Effector memory CD4-positive, alpha-beta T cell (primary cell): ENCODE measurements around the gene BAG5.

Experiments used
- DNase-seq, 3 donors: peaks; one replicate each; pipeline ENCODE4 v3.0.0-alpha.2; 2020
- H3K27ac ChIP-seq: 2 replicates; pipeline ENCODE4 v1.7.0; 2013; ENCODE audit warnings: mild to moderate bottlenecking, low read length, moderate library complexity; ENCODE audit not compliant: insufficient read depth, poor library complexity, severe bottlenecking
- H3K27me3 ChIP-seq: replicated peaks from 2 replicates; pipeline ENCODE4 v1.7.0; 2013; ENCODE audit warnings: mild to moderate bottlenecking, low read length; ENCODE audit not compliant: insufficient read depth, control insufficient read depth, poor library complexity, severe bottlenecking
- H3K36me3 ChIP-seq: 2 replicates; pipeline ENCODE4 v1.7.0; 2013; ENCODE audit warnings: mild to moderate bottlenecking, low read length, moderate library complexity; ENCODE audit not compliant: control insufficient read depth, insufficient read depth
- H3K4me1 ChIP-seq: 2 replicates; pipeline ENCODE4 v1.7.0; 2013; ENCODE audit warnings: low read length, mild to moderate bottlenecking; ENCODE audit not compliant: control insufficient read depth, insufficient read depth, poor library complexity, severe bottlenecking
- H3K4me3 ChIP-seq: 2 replicates; pipeline ENCODE4 v1.7.0; 2013; ENCODE audit warnings: low read length, low read depth, mild to moderate bottlenecking; ENCODE audit not compliant: insufficient read depth, poor library complexity, severe bottlenecking
- H3K9me3 ChIP-seq: 2 replicates; pipeline ENCODE4 v1.7.0; 2013; ENCODE audit warnings: mild to moderate bottlenecking, low read length, moderate library complexity; ENCODE audit not compliant: control insufficient read depth

Gene BAG5

DNA sequence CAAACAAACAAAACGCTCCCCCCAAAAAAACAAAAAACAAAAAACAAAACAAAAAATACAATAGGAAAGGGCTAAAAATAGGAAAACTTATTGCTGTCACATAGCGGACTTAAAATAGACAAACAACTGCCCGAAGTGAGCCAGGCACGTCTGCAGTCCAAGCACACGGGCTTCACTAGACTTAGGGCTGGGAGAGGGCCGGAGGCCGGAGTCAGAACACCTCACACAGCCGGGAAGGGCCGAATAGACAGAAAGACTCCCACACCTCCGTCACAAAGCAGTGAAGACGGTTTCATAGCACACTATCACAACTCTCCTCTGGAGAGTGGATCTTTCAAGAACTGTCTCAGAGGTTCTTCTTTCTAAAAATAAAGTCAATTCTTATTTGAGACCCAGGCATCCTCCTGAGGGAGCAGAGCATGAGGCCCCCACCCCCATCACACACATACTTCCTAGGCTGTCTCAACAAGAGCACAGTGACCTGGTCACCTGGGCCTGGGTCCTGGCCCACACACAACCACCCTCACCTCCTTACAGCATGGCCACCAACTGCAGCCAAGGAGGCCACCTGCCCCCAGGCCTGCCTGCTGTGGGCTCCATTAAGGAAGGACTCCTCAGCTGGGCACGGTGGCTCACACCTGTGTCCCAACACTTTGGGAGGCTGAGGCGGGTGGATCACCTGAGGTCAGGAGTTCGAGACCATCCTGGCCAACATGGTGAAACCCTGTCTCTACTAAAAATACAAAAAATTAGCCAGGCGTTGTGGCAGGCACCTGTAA is 6.7 kb downstream of the BAG5 start:
- H3K36me3 ChIP-seq = peaks cover 14% of the 10 kb centered on the region
- DNase-seq = no peak

DNA sequence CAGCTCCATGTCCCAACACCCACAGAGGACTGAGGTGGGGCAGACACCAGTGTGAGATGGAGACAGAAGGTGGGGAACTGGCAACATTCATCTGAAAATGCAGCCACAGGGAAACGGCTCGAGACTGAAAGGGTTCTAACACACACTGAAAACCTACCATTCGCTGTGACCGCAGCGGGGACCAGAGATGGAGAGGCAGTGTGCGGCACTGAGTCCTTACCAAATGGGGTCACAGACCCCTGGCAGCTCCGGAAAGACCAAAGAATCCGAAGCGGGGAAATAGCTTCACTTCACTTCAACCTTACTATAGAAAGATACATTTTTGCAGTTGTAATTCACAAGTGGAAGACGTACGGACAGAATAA is 9.6 kb downstream of the BAG5 start:
- Histone ChIP-seq H3K36me3 (no peaks in the 10 kb centered on the region), H3K27ac (no peak overlapping the region)

More for the DNA sequence above, 6.7 kb downstream of the BAG5 start:
- no peak overlapping the region for H3K27ac ChIP-seq
- H3K9me3 ChIP-seq = no peaks in the 10 kb centered on the region
- H3K4me3 ChIP-seq = no peak overlapping the region
- H3K27me3 ChIP-seq = no peaks in the 10 kb centered on the region
- peaks cover 5% of the 10 kb centered on the region for H3K4me1 ChIP-seq

DNA sequence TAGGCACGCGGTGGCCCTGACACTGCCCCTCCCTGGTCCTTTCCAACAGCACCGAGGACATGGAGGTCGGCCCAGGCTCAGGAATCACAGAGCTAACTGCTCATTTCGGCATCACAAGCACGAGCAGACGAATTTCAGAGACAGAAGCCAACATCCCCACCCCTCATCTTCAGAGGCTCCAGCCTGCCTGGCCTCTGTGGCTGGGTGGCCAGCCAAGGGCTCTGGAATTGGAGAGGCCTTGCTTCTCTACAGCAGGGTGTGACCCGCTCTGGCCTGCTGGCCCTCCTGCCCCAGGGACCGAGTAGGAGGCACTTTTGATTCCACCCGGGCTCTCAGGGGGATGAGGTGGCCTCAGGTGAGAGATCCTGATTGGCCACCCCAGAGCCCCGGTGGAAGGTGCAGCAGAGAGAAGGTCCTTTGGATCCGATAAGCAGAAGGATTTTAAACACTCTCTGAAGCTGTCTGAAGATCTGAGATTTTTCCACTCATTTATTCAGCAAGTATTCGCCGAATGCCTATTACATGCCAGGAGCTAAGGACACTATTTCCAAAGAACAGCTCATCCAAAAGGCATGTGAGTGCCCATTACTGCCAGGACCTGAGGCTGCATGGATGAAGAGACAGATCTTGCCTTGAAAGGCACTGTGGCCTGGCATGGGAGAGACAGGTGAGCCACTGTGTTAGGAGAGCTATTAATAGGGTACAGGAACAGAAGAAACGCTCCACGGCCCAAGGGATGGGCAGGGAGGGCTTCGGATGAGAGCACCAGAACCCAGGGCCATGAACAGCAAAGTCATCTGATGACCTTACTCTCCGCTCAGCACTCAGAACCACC is 10.2 kb downstream of the BAG5 start:
- H3K4me3 ChIP-seq = no peak overlapping the region
- no peak overlapping the region for H3K27ac ChIP-seq
- no peaks in the 10 kb centered on the region for H3K9me3 ChIP-seq
- H3K27me3 ChIP-seq = no peaks in the 10 kb centered on the region
- no peaks in the 10 kb centered on the region for H3K36me3 ChIP-seq
- no peaks in the 10 kb centered on the region for H3K4me1 ChIP-seq
- no peak for DNase-seq

More for the DNA sequence above, 9.6 kb downstream of the BAG5 start:
- no peak for DNase-seq
- no peaks in the 10 kb centered on the region for H3K9me3 ChIP-seq
- H3K4me1 ChIP-seq = no peaks in the 10 kb centered on the region
- no peaks in the 10 kb centered on the region for H3K27me3 ChIP-seq
- H3K4me3 ChIP-seq = no peak overlapping the region

DNA sequence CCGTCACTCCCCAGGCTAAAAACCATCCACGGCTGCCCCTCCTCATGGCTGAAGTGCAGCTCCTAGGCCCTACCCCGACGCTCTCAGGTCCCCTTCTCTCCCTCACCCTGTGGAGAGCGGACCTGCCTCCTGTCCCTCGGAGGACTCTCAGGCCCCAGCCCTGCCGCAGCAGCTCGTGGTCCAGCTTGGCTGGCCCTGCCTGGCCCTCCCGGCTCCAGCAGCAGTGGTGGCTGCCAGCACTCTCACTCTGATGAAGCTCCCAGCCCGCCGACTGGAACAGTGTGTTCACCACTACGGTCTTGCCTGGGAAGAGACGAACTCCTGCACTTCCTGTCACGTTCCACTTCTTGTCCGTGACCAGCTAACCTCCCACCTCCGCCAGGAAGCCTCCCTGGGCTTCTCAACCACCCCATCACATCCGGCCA is 11.1 kb downstream of the BAG5 start:
- no peaks in the 10 kb centered on the region for H3K9me3 ChIP-seq
- no peaks in the 10 kb centered on the region for H3K4me1 ChIP-seq
- no peak overlapping the region for H3K27ac ChIP-seq
- no peaks in the 10 kb centered on the region for H3K36me3 ChIP-seq
- no peak overlapping the region for H3K4me3 ChIP-seq
- no peaks in the 10 kb centered on the region for H3K27me3 ChIP-seq
- DNase-seq = no peak

DNA sequence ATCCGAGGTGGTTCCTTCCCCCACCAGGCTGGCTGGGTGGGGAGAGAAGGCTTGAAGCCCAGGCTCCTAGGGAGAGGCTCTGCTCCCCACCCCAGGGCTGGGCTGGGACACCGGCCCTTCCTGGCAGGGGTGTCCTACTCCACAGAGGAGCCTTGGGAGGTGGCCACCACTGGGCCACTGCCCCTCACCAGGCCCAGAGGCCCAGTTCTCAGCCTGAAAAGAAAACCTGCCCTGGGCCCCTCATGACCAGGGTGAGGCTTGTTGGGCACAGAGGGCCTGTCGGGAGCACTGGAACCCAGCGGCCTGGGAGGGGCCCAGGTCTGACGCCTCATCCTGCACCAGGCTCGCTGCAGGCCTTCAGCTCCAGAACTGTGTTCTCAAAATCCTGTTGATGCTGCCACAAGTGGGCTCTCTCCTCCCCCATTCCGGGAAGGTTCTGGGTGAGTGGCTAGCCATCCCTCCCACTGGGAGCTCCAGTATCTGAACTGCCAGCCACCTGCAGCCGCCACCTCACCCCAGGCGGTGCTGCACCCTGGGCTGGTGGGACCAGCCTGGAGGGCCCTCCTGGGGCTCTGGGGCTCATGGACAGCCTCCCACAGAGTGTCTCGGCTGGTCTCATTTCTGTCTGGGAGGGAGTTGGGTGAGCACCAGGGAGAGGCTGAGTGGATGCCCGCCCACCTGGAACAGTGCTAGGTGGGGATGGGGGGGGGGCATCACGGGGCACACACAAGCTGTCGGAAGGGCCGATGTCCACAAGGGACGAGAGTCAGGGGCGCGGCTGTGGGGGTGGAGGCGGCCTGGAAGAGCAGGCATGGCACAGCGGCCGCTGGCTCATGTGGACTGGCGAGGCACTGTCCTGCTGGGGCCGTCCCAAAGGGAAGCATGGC is 11.8 kb downstream of the BAG5 start:
- no peaks in the 10 kb centered on the region for H3K4me1 ChIP-seq

DNA sequence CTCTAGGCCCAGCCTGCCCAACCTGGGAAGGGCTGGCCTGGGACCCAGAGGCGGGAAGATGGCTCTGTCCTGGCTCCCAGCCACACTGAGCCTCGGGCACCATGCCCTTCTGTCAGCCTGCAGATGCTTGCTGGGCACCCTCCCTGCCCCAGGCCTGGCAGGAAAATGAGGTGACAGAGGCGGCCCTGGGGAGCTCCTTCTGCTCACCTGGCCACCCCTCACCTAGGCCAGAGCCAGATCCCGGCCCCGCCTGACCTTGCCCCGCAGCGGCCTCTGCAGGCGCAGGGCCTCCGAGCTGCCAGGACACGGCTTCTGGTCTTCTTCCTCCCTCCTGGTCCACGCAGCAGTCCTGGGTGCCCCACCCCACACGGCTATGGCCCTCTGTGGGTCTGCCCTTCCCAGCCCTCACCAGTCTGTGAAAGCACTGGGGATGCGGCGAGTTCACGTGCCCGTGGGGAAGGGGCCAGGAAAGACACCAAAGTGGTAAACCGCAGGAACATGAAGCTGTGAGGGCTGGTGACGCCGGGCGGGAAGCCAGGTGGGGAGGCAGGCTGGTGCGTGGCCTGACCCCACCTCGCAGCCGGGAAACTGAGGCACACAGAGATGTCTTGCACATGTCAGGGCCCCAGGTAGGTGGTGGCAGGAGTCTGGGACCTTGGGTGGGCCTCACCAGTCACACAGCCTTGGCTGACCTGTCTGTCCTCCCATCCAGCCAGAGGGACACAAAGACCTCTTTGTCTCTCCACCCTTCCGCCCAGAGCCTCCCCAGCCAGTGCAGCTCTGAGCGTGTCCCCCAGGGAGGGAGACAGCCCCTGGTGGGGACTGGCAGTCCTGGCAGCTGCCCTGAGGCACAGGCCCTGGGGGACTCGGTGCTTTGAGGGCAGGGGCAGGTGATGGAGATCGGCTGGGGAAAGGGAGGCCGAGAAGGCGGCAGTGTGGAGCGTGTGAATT is 12.8 kb downstream of the BAG5 start:
- H3K36me3 ChIP-seq = no peaks in the 10 kb centered on the region
- no peak overlapping the region for H3K27ac ChIP-seq
- no peak for DNase-seq
- no peaks in the 10 kb centered on the region for H3K4me1 ChIP-seq
- no peaks in the 10 kb centered on the region for H3K27me3 ChIP-seq
- no peak overlapping the region for H3K4me3 ChIP-seq
- no peaks in the 10 kb centered on the region for H3K9me3 ChIP-seq

More for the DNA sequence above, 11.8 kb downstream of the BAG5 start:
- Histone ChIP-seq H3K36me3 (no peaks in the 10 kb centered on the region), H3K4me3 (no peak overlapping the region), H3K27me3 (no peaks in the 10 kb centered on the region), H3K9me3 (no peaks in the 10 kb centered on the region), H3K27ac (no peak overlapping the region)
- no peak for DNase-seq

DNA sequence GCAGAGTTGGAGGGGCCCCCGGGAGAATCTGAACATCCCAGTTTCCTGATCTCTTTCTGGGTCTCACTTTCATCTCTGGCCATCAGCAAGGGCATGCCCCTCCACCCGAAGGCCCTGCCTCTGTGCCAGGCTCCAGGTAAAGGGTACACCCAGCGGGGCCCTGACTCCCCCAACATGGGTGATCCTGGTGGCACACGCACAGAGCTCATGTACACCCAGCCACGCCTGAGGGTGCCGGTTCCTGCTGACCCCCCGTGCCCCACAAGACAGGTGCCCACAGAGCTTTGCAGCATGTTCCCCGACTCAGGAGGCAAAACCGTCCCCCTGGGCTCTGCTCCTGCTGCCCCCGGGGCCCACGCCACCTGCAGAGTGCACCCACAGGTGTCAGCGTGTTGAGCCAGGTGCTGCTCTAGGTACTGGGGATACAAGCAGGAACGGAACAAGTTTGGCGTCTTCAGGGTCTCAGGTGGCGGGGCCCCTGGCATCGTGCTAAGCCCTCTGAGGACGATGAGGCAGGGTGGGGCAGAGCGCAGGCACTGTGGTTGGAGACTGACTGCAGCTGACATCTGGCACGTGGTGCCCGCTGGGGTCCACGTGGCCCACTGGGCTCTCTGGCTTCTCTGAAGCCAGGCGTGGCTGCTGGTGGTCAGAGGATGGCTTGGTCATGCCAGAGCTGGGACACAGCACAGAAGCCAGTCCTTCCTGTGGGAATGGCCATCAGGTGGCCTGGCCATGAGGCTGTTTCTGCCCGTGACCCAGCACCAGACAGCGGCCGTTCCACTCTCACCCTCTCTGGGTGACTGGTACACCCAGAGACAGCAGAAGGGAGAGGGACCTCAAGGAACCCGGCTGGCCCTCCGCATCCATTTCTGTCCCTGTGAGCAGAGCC is 13.8 kb downstream of the BAG5 start:
- Histone ChIP-seq H3K27me3 (no peaks in the 10 kb centered on the region), H3K4me3 (no peak overlapping the region), H3K36me3 (no peaks in the 10 kb centered on the region), H3K27ac (no peak overlapping the region), H3K9me3 (no peaks in the 10 kb centered on the region), H3K4me1 (no peaks in the 10 kb centered on the region)
- no peak for DNase-seq

DNA sequence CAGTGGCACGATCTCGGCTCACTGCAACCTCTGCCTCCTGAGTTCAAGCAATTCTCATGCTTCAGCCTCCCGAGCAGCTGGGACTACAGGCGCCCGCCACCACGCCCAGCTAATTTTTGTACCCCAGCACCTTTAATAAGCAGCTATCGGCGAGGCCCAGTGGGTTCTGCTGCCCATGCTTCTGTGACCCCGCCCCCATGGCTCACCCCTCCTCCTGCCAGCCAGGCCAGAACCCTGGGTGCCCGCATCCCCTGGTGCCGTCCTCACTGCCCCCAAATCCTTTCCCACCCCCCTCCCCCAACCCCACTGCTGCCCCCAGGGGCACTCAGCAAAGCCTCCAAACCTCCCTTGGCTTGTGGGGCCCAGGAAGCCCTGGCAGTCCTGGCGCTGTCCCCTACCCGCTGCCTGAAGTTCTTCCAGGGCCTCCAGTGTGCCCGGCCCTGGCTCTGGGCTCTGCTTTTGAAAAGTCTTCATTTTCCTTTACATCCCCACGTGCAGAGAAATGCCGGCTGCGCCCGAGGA is 14.5 kb downstream of the BAG5 start:
- H3K27me3 ChIP-seq = no peaks in the 10 kb centered on the region
- H3K27ac ChIP-seq = no peak overlapping the region
- no peaks in the 10 kb centered on the region for H3K4me1 ChIP-seq
- H3K36me3 ChIP-seq = no peaks in the 10 kb centered on the region
- no peak for DNase-seq
- no peaks in the 10 kb centered on the region for H3K9me3 ChIP-seq
- no peak overlapping the region for H3K4me3 ChIP-seq
